Amniotic stem cell (primary cell): ENCODE results near the gene SFN.
"Not testable (repeated sequence)": the region's sequence is repeated elsewhere in the genome, so short reads cannot be mapped to it uniquely, and the experiment has no call there.

Experiments used
- DNase-seq: peaks from one replicate; lab custom pipeline; 2025; lab: John Stamatoyannopoulos, UW

The SFN gene

DNA sequence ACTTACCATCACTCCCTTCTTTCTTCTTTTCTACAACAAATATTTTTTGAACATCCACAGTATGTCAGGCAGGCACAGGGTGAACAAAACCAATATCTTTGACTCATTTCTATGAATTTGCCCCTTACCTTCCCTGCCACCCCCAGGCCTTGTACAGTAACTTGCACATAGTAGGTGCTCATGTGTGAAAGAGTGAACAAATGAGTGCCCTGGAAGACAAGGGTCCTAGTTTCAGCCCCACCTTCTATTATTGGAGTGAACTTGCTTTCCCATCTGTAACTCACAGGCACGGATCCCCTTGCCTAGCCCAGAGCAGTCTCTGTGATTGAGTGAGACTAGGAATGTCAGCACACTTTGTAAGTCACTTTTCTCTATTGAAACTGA, 23.6 kb upstream of the SFN start:
- no peak for DNase-seq

DNA sequence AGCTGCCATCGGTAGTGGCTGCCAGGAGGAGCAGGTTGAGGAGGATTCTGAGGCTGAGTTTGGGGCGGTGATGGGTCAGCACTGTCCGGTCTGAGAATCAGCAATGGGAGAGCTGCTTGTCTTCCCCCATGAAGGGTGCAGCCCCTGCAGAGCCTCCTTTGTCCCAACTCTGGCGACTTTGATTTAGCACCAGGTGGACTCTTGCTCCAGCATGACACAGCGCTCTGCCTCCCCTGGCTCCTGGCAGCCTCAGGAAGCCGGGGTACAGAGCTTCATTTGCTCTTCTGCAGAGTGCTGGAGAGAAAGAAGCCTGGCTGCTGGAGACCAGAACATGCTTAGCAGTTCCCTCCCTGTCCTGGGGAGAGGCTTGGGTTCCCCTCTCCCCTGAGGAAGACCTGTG, 23.2 kb upstream of the SFN start:
- DNase-seq: no peak

DNA sequence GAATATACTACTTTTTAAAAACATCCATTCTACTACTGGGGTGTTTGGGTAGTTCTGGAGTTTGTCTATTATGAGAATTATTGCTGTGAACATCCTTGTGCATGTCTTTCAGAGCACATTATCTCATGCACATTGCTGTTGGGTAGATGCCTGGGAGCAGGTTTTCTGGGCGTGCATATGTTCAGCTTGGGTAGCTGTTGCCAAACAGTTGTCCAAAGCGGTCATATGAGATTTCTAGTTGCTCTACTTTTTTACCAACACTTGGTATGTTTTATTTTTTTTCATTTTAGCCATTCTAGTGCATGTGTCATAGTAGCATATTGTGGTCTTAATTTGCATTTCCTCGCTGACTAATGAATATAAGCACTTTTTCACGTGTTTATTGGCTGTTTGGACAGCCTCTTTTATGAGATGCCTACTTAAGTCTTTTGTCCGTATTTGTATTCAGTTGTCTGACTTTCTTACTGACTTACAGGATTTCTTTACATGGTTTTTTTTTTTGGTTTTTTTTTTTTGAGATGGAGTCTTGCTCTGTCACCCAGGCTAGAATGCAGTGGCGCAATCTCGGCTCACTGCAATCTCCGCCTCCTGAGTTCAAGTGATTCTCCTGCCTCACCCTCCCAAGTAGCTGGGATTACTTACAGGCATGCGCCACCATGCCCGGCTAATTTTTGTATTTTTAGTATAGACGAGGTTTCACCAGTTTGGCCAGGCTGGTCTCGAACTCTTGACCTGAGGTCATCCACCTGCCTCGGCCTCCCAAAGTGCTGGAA, 18.3 kb upstream of the SFN start:
- DNase-seq: no peak

GRCh38 chr1:26847826-26848225, 15.1 kb upstream of the SFN start:
- DNase-seq: not testable (repeated sequence)

DNA sequence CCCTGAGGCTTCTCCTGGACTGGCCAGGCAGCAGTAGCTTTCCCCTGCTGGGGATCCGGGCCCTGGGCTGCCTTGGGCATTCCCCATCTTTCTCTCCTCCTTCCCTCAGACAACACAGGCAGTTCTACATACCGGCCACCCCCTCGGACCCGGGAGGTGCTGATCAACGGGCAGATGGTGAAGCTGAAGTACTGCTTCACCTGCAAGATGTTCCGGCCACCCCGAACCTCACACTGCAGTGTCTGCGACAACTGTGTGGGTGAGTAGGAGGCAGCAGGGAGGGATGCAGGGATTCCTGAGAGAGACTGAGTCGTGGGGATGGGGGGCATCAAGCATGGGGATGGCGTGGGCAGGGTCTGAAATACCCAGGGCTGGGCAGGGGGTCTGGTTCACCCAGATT, 14.4 kb upstream of the SFN start:
- no peak for DNase-seq

- no peak for DNase-seq
These were observed 13.8 kb upstream of the SFN start for GRCh38 chr1:26848941-26849774.

DNA sequence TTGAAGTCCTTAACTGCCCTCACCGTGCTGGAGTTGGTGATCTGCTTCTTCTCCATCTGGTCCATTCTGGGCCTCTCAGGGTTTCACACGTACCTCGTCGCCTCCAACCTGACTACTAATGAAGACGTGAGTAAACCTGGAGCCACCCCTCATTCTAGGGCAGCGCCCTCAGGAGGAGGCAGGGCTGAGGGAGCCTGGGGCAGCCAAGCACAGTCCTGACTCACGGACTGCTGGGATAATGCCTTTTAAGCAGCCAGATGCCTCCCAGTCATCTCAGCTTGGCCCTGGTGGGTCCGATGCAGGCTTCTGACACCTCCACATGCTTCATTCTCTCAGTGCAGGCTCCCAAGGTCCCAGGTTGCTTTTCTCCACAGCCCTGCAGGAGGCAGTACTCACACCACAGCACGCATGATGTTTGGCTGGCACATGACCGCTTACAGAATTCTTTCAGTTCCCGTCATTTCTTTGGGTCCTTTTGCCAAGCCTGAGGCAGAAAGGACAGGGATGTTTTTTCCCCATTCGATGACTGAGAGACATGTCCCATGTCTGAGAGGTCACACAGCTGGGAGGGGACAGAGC, 11.8 kb upstream of the SFN start:
- no peak for DNase-seq

- DNase-seq: no peak
These were observed 10.2 kb upstream of the SFN start for GRCh38 chr1:26852701-26853100.

GRCh38 chr1:26853156-26853555, 9.8 kb upstream of the SFN start:
- DNase-seq: peak; percentile 81

DNA sequence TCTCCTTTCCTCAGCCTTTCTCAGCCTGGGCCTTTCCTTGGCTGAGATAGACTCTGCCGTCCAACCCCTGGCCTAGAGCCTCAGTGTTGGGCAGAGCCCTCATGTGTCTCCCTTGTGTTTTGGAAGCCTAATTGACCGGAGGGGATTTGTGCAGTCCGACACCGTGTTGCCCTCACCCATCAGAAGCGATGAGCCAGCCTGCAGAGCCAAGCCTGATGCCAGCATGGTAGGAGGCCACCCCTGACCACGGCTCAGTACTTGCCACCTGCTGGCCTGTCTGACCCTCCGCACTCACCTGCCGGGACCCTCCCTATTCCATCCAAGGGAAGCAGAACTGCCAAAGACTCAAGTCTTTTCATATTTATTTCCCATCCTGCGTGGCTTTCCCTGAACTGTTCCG, 9.3 kb upstream of the SFN start:
- DNase-seq: no peak

DNA sequence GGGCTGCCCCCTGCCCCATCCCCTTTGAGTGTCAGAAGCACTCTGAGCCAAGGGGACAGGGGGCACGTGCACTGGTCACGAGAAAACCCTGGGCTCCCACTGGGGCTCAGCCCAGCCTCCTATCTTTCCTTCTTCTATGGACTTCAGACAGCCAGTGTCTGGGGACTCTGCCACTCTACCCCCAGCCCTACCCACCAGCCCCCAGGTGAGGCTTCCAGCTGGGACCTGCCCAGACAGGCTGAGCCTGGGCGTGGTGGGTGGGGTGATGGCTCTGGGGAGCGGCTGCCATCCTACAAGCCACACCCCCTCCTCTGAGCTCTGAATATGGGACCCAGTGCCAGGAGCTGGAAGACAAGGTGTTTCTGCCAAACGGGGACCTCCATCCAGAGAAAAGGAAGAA, 8.0 kb upstream of the SFN start:
- no peak for DNase-seq

DNA sequence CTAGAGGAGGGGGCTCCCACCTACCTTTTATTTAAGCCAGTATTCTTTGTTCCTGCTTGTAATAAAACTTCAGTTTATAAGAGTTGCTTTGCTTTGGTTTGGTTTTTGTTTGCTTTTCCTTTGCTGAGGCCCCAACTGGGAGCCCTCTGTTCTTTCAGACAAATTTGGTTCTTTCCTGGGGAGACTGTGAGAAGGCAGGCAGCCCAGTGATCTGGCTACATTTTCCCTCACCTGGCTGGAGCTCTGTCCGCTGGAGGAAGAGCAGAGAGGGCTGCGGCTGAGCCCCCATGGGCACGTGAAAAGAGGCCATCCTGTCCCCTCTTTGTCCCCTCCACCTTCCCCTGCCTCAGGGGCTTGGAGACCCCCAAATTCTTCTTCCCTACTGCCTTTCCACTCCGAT, 7.3 kb upstream of the SFN start:
- DNase-seq: no peak

GRCh38 chr1:26856181-26856580, 6.8 kb upstream of the SFN start:
- no peak for DNase-seq

DNA sequence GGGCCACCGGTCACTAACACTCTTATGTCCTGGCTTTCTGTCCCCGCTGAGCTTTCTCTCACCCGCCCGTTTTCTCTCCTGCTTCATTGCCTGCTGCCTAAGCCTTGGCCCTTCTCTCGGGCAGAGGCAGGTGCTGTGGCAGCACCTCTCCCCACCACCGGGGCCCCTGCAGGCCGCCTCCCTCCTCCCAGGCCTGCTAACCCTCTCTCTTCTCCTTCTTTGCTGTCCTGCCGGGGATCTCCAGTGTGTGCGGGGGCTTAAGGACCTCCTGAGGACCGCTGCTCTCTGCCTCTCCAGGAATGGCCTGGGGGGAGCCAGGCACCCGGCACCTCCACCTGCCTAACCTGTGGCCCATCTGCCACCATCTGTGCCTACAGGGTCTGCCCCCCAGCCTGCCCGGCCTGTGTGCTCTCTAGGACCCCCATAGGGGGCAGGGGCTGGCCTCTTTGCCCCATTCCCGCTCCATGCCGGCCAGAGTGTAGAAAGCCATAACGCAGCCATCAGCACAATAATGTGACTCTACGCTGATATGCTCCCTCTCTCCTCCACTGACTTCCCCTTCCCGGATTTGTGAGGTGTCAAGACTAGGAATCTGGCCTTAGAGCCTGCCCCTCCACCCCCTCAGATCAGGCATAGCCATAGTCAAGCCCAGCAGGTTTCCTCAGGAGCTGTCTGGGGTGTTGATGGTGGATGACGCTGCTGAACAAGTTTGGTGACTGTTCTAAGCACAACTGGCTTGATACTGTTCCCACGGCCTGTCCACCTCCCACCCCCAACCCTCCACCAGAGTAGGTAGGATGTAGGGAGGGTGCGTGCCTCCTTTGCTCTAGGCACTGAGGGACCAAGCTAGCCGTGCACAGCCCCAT, 6.1 kb upstream of the SFN start:
- DNase-seq: no peak

- DNase-seq: no peak
These were observed 5.4 kb upstream of the SFN start for GRCh38 chr1:26857473-26858060.

DNA sequence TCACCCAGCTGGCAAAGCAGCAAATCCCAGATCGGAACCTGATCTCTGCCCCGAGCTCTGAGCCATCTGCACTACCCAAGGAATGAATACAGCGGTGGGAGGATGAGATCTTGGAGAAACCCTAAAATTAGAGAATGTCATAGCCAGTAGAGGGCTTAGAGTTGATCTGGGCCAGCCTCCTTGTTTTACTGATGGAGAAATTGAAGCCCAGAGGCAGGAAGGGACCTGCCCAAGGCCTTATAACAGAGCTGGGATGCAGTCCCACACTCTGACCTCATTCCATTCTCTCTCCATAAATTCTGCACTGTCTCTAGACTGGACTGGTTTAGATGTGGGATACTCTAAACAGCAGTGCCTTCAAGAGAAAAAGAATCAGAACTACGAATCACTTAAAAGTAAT, 4.8 kb upstream of the SFN start:
- no peak for DNase-seq

GRCh38 chr1:26858891-26859640, 3.9 kb upstream of the SFN start:
- DNase-seq: no peak

DNA sequence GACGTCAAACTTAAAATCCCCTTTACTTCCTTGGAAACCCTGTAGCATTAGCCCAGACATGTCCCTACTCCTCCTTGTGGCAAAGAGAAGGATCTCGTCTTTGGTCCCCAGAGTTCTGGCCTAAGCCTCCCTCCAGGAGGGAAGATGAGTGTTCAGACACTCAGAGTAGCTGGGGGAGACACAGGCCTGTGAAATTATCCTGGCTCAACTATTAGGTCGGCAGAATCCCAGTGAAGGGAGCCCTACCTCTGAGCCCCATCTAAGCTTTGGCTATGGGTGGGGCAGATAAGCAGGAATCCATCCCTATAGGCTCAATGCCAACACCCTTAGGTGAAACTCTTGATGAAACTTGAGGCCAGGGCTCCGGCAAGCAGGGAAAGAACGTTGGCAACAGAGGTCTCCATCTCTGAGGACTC, 1.7 kb upstream of the SFN start:
- DNase-seq: no peak

- DNase-seq: no peak
These were observed 1.0 kb upstream of the SFN start for GRCh38 chr1:26861889-26862378.

GRCh38 chr1:26863685-26864077, 732 bp downstream of the SFN start:
- DNase-seq: no peak
